ENCODE measurements around the gene YWHAB.
A peak's percentile ranks its signal among the peaks of the same experiment; 100 is the strongest.

YWHAB gene

GRCh38 chr20:44911264-44911921 lies 25.9 kb downstream of the YWHAB start:
- peak; percentile 74 for TF ChIP-seq CTCF (IDR thresholded peaks at IDR 0.05; ENCODE audit: low read depth, low read length, missing control alignments)
- no peak overlapping the region for H3K4me3 ChIP-seq (ENCODE audit: low read depth, low read length)
- no peak for DNase-seq (ENCODE audit: low read depth)

DNA sequence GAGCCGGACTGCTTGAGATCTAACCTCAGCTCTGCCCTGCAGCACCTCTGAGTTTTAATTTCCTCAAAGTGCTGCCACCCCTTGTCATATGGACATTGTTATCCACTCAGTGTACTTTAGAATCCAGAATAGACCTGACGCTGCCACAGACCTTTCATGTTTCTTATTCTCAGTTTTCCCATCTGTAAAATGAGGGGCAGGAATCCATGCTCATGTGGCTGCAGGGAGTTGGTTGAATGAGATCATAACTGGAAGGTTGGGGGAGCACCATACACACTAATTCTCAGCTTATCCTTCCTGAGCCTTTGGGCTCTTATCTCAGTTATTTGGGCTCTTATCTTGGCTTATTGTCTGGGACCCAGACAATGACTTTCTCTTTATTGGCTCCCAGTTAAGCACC lies 26.7 kb downstream of the YWHAB start:
- no peak for DNase-seq (ENCODE audit: low read depth)
- H3K4me3 ChIP-seq (ENCODE audit: low read depth, low read length): no peak overlapping the region
- TF ChIP-seq CTCF (IDR thresholded peaks at IDR 0.05; ENCODE audit: low read depth, low read length, missing control alignments): no peak

- H3K4me3 ChIP-seq (ENCODE audit: low read depth, low read length): no peak overlapping the region
- no peak for TF ChIP-seq CTCF (IDR thresholded peaks at IDR 0.05; ENCODE audit: low read depth, low read length, missing control alignments)
- no peak for DNase-seq (ENCODE audit: low read depth)
Measured at GRCh38 chr20:44914924-44915323, 29.4 kb downstream of the YWHAB start.

- no peak for DNase-seq (ENCODE audit: low read depth)
- no peak overlapping the region for H3K4me3 ChIP-seq (ENCODE audit: low read depth, low read length)
Measured at GRCh38 chr20:44916586-44916985, 31.1 kb downstream of the YWHAB start.

GRCh38 chr20:44917399-44917798 lies 31.9 kb downstream of the YWHAB start:
- H3K4me3 ChIP-seq (ENCODE audit: low read depth, low read length): no peak overlapping the region
- DNase-seq (ENCODE audit: low read depth): no peak
- no peak for TF ChIP-seq CTCF (IDR thresholded peaks at IDR 0.05; ENCODE audit: low read depth, low read length, missing control alignments)

More at GRCh38 chr20:44916586-44916985, 31.1 kb downstream of the YWHAB start:
- no peak for TF ChIP-seq CTCF (IDR thresholded peaks at IDR 0.05; ENCODE audit: low read depth, low read length, missing control alignments)

- H3K4me3 ChIP-seq (ENCODE audit: low read depth, low read length): no peak overlapping the region
- TF ChIP-seq CTCF (IDR thresholded peaks at IDR 0.05; ENCODE audit: low read depth, low read length, missing control alignments): no peak
- DNase-seq (ENCODE audit: low read depth): no peak
Measured at GRCh38 chr20:44918342-44918741, 32.8 kb downstream of the YWHAB start.

DNA sequence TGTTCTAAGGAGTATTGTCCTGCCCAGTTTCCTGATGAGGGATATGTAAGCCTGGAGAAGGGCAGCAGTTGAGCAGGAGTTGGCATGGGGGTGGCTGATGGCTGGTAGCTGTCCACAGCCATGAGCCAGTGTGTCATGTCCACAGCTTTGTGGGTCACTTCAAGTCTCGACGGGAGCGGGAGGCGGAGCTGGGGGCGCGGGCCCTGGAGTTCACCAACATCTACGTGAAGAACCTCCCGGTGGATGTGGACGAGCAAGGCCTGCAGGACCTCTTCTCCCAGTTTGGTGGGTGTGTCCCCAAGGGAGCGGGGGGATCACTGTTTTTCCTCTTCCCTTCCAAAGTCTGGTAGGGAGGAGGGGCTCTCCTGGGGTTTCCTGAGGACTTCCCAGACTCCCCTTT lies 33.3 kb downstream of the YWHAB start:
- H3K4me3 ChIP-seq (ENCODE audit: low read depth, low read length): no peak overlapping the region
- no peak for TF ChIP-seq CTCF (IDR thresholded peaks at IDR 0.05; ENCODE audit: low read depth, low read length, missing control alignments)
- DNase-seq (ENCODE audit: low read depth): no peak
